ENCODE measurements around the gene OPN1MW. TPM values are rescaled to one million over a fixed set of nuclear protein-coding genes. Genes with fewer than 3 reads are reported as not detected.
"Not testable (repeated sequence)": the region's sequence is repeated elsewhere in the genome, so short reads cannot be mapped to it uniquely, and the experiment has no call there.

Gene OPN1MW
- total RNA-seq = not detected

DNA sequence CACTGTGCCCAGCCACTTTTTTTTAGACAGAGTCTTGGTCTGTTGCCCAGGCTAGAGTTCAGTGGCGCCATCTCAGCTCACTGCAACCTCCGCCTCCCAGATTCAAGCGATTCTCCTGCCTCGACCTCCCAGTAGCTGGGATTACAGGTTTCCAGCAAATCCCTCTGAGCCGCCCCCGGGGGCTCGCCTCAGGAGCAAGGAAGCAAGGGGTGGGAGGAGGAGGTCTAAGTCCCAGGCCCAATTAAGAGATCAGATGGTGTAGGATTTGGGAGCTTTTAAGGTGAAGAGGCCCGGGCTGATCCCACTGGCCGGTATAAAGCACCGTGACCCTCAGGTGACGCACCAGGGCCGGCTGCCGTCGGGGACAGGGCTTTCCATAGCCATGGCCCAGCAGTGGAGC is at the start of gene OPN1MW:
OPN1MW (plus strand) TSS at position 301 of the 400 bp plus-strand sequence; CDS start at position 383, 82 bp downstream.
- not testable (repeated sequence) for H3K36me3 Mint-ChIP-seq, H3K9me3 Mint-ChIP-seq, H3K4me1 Mint-ChIP-seq, H3K27ac Mint-ChIP-seq, H3K27me3 Mint-ChIP-seq, DNase-seq, H3K4me3 Mint-ChIP-seq

DNA sequence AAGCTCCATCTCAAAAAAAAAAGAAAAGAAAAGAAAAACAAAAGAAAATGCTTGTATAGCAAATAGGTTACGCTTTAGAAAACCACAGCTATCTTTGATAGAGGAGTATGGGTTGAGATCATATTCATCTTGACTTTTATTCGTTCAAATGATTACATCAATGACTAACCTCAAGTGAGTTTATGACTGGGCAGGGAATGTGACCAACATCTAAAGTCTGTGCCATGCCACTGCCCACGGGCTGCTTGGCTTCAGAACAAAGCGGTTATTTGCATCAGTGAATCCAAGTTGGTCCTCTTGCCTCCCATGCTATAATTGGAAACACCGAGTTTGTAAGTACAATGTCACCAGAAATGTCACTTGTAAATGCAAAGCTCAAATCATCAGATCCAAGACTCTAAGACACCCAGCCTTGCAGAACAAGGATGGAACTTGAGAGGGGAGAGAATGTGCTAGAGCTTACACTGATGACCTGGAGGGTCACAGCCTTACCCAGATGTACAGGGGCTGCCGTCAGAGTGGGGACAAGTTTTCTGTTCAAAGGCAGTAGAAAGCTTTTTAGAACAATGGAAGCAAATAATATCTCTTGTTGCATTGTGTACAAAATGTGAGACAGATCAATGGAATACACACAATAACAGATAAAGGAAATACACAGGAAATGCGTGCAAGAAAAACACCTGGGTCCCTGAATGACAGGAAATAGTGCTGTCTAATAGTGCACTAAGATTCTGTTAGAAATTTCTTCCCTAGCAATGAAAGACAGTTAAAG is 46.8 kb upstream of the OPN1MW start:
- Mint-ChIP-seq H3K27ac (peak overlapping the region; percentile 2), H3K27me3 (no peaks in the 10 kb centered on the region), H3K4me3 (peak overlapping the region; percentile 10), H3K4me1 (peaks cover 12% of the 10 kb centered on the region), H3K9me3 (no peaks in the 10 kb centered on the region), H3K36me3 (no peaks in the 10 kb centered on the region)
- DNase-seq = no peak

DNA sequence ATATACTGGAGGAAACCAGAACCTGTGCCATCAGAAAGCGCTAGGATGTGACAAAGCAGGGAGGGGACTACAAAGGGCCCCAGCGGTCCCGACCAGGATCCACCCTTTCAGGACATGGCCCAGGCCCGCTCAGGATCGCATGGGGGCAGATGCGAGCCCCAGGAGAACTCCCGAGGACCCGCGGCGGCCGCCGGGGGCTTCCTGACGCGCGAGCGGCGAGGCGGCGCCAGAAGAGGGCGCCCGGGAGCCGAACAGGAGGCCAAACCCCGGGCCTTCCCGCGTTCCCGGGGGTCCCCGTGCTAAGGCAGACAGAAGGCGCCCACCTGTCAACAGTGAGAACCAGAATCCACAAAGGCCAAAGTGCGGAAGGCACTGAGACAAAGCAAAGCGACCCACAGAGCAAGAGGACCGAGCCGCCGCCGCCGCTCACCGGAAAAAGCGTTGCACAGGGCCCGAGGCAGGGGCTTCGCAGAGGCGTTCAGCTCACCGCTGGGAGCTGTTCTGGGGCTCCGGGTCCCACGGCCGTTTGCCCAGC is 45.7 kb upstream of the OPN1MW start:
- Mint-ChIP-seq H3K27ac (peak overlapping the region; percentile 83), H3K9me3 (no peaks in the 10 kb centered on the region), H3K36me3 (no peaks in the 10 kb centered on the region), H3K4me3 (peak overlapping the region; percentile 67), H3K27me3 (no peaks in the 10 kb centered on the region), H3K4me1 (peaks cover 12% of the 10 kb centered on the region)
- peak; percentile 77 for DNase-seq

DNA sequence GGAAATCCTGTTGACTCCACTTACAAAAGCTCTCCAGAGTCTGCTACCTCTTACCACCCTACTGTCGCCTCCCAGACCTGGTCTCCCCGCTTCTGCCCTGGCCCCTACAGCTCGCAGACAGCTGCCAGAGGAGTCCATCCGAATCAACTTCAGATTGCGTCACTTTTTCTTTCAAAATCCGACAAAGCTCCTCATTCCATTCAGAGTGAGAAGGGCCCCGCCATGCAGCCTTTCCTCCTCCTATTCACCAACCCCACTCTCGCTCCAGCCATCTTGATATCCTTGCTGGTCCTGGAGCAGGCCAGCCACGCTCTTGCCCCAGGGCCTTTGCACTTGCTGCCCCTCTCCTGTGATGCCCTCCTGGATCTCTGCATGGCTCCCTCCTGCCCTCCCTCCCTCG is 43.5 kb upstream of the OPN1MW start:
- Mint-ChIP-seq H3K4me3 (no peak overlapping the region), H3K27me3 (no peaks in the 10 kb centered on the region), H3K36me3 (no peaks in the 10 kb centered on the region), H3K27ac (no peak overlapping the region), H3K4me1 (peaks cover 12% of the 10 kb centered on the region), H3K9me3 (no peaks in the 10 kb centered on the region)
- no peak for DNase-seq

DNA sequence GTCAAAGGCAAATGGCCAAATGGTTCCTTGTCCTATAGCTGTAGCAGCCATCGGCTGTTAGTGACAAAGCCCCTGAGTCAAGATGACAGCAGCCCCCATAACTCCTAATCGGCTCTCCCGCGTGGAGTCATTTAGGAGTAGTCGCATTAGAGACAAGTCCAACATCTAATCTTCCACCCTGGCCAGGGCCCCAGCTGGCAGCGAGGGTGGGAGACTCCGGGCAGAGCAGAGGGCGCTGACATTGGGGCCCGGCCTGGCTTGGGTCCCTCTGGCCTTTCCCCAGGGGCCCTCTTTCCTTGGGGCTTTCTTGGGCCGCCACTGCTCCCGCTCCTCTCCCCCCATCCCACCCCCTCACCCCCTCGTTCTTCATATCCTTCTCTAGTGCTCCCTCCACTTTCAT is 42.2 kb upstream of the OPN1MW start:
- Mint-ChIP-seq H3K9me3 (no peaks in the 10 kb centered on the region), H3K4me3 (no peak overlapping the region), H3K36me3 (no peaks in the 10 kb centered on the region), H3K27me3 (no peaks in the 10 kb centered on the region), H3K27ac (no peak overlapping the region), H3K4me1 (peaks cover 12% of the 10 kb centered on the region)
- DNase-seq = no peak

DNA sequence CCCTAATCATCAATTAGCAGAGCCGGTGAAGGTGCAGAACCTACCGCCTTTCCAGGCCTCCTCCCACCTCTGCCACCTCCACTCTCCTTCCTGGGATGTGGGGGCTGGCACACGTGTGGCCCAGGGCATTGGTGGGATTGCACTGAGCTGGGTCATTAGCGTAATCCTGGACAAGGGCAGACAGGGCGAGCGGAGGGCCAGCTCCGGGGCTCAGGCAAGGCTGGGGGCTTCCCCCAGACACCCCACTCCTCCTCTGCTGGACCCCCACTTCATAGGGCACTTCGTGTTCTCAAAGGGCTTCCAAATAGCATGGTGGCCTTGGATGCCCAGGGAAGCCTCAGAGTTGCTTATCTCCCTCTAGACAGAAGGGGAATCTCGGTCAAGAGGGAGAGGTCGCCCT is 41.7 kb upstream of the OPN1MW start:
- H3K4me1 Mint-ChIP-seq = peaks cover 8% of the 10 kb centered on the region
- H3K36me3 Mint-ChIP-seq = no peaks in the 10 kb centered on the region

DNA sequence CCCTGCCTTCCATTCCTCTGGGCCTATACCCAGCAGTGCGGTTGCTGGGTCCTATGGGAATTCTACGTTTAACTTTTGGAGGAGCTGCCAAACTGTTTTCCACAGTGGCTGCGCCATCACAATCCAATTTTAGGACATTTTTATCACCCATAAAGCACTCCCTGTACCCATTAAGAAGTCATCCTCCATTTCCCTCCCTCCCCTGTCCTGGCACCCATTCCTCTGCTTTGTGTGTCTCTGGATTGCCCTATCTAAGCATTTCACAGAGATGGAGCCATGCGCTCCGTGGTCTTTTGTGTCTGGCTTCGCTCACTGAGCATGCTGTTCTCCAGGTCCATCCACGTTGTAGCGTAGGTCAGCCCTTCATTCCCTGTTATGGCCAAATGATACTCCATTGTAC is 40.0 kb upstream of the OPN1MW start:
- Mint-ChIP-seq H3K9me3 (no peaks in the 10 kb centered on the region), H3K27ac (no peak overlapping the region), H3K4me1 (no peaks in the 10 kb centered on the region), H3K4me3 (no peak overlapping the region), H3K36me3 (no peaks in the 10 kb centered on the region), H3K27me3 (no peaks in the 10 kb centered on the region)
- no peak for DNase-seq

More for the DNA sequence above, 41.7 kb upstream of the OPN1MW start:
- Mint-ChIP-seq H3K4me3 (no peak overlapping the region), H3K27me3 (no peaks in the 10 kb centered on the region), H3K9me3 (no peaks in the 10 kb centered on the region), H3K27ac (no peak overlapping the region)
- no peak for DNase-seq

DNA sequence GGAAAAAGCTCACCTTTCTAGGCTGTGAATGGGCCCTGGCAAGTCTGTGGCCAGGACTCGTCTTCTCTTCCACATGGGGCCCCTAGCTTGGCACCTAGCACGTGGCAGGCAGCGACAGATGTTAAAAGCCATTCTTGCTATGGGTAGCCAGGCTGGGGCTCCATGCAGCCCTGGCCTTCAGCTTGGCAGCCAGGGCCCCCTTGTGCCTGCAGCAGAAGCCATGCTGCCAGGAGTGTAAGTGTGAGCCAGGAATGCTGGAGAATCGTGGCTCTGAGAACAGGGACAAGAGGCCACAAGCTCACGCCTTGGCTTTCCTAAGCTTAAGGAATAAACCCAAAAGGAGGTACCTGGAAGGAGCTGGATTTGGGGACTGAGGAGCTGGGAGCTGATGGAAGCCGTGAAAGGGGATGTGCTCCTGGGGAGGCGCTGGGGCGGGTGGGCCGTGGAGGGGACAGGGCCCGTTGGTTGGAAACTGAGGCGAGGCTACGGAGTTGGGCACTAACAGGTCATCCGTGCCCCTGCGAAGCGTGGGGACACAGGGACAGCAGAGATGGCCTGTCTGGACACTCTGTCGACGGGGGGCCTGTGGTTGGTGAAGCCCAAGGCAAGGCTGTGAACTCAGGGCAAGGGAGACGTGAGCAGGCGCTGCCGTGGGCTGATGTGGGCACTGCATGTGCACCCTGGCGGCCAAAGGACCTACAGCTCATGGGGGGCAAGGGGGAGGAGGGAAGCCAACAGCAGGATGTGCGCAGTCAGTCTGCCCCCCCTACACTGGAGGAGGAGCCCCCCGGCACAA is 39.2 kb upstream of the OPN1MW start:
- DNase-seq = no peak
- Mint-ChIP-seq H3K4me3 (no peak overlapping the region), H3K4me1 (no peaks in the 10 kb centered on the region), H3K27me3 (no peaks in the 10 kb centered on the region), H3K36me3 (no peaks in the 10 kb centered on the region), H3K9me3 (no peaks in the 10 kb centered on the region), H3K27ac (no peak overlapping the region)

DNA sequence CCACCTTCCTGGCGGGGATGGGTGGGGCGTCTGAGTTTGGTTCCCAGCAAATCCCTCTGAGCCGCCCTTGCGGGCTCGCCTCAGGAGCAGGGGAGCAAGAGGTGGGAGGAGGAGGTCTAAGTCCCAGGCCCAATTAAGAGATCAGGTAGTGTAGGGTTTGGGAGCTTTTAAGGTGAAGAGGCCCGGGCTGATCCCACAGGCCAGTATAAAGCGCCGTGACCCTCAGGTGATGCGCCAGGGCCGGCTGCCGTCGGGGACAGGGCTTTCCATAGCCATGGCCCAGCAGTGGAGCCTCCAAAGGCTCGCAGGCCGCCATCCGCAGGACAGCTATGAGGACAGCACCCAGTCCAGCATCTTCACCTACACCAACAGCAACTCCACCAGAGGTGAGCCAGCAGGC is 38.4 kb upstream of the OPN1MW start, which contains the start of gene OPN1LW:
OPN1LW (plus strand) TSS at position 234 of the 400 bp plus-strand sequence; CDS start at position 275, 41 bp downstream.
- H3K9me3 Mint-ChIP-seq, H3K4me3 Mint-ChIP-seq, H3K36me3 Mint-ChIP-seq, H3K27me3 Mint-ChIP-seq, H3K4me1 Mint-ChIP-seq, H3K27ac Mint-ChIP-seq, DNase-seq: not testable (repeated sequence)

DNA sequence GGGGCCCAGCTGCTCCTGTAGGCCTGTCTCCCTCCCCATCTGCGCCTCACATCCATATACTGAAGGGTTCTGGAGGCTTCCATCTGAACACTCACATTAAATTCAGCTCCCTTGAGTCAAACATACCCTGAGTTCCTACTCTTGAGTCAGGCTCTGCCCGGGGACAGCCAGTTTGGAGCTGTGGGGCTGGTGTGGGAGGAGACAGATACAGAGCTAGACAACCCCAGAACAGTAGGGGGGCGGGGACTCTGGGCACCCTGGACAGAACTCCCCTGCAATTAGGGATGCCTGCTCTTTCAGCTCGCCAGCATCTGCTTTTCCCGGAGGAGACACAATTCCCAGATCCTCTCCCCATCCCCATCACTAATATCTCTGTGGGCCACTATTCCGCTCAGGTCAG is 31.4 kb upstream of the OPN1MW start:
- not testable (repeated sequence) for H3K4me3 Mint-ChIP-seq, H3K9me3 Mint-ChIP-seq, H3K27ac Mint-ChIP-seq, DNase-seq, H3K36me3 Mint-ChIP-seq, H3K27me3 Mint-ChIP-seq, H3K4me1 Mint-ChIP-seq

DNA sequence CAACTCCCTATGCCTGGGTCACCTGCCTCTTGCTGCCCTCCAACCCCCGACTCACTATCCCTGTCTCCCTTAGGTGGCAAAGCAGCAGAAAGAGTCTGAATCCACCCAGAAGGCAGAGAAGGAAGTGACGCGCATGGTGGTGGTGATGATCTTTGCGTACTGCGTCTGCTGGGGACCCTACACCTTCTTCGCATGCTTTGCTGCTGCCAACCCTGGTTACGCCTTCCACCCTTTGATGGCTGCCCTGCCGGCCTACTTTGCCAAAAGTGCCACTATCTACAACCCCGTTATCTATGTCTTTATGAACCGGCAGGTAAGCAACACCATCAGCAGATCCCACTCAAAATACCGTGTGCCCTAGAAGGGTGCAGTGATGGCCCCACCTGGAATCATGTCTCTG is 26.2 kb upstream of the OPN1MW start:
- not testable (repeated sequence) for DNase-seq, H3K4me3 Mint-ChIP-seq, H3K27me3 Mint-ChIP-seq, H3K27ac Mint-ChIP-seq, H3K36me3 Mint-ChIP-seq, H3K4me1 Mint-ChIP-seq, H3K9me3 Mint-ChIP-seq

DNA sequence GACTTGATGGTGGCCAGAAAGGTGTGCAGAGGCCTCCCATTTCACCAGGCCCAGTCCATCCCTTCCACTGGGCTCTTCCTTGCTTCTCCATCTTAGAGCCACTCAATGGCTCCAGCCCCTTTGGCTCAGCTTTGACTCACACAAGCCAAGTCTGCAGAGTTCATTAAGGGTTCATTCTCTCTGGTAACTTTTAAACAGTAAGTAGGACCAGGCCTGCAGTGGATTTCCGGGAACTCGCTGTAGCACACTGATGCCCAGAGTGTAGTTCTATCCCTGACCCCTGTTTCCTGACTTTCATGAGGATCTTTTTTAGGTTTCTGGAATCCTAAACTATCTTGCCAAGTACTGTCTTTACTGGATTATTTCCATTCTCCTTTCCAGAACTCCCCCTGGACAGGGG is 25.2 kb upstream of the OPN1MW start:
- H3K27ac Mint-ChIP-seq, H3K4me1 Mint-ChIP-seq, H3K4me3 Mint-ChIP-seq, DNase-seq, H3K36me3 Mint-ChIP-seq, H3K9me3 Mint-ChIP-seq, H3K27me3 Mint-ChIP-seq: not testable (repeated sequence)

DNA sequence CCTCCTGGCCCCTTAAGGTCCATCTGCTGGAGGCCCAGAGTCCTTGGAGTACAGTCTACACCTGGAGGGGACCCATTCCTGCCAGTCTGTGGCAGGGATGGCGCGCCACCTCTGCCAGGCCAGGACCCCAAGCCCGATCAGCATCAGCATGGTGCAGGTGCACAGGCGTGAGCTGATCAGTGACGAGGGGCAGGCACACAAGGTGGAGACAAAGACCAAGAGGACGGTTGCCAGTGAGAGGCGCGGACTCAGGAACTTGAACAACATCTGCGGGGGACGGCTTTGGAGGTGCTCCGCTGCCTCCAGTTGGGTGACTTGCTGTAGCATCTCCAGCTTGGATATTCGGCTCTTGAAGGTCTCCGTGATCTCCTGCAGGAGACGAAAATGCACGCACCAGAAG is 23.1 kb upstream of the OPN1MW start:
- not testable (repeated sequence) for DNase-seq, H3K4me3 Mint-ChIP-seq, H3K27ac Mint-ChIP-seq, H3K27me3 Mint-ChIP-seq, H3K9me3 Mint-ChIP-seq, H3K4me1 Mint-ChIP-seq, H3K36me3 Mint-ChIP-seq

DNA sequence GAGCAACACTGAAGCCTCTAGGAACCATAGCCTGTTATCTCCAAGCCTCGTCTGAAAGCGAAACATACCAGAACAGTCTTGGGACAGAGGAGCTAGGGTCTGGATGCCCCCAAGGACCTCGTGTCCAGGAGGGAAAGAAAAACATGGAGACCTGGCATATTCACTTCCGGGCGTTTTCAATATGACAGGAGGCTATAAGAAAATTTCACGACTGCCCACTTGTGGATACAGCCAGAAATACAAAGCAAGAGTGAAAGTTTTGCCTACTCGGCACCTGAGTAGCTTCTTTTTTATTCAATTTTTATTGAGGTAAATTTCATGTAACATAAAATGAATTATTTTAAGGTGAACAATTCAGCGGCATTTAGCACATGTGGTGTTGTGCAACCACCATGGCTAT is 17.5 kb upstream of the OPN1MW start:
- H3K36me3 Mint-ChIP-seq, H3K9me3 Mint-ChIP-seq, H3K4me3 Mint-ChIP-seq: not testable (repeated sequence)

DNA sequence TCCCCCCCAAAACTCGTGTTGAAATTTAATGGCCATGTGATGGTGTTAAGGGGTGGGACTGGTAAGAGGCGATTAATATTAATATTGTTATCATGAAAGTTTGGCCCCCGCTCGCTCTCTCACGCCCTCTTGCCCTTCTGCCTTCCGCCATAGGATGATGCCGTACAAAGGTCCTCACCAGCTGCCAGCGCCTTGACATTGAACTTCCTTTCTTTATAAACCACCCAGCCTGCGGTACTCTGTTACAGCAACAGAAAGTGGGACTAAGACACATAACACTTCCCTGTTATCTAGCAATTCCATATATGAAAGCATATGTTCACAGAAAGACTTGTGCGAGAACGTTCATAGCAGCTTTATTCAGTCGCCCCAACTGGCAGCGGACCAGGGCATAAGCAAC is 14.0 kb upstream of the OPN1MW start:
- not testable (repeated sequence) for DNase-seq, H3K9me3 Mint-ChIP-seq, H3K27ac Mint-ChIP-seq, H3K36me3 Mint-ChIP-seq, H3K27me3 Mint-ChIP-seq, H3K4me1 Mint-ChIP-seq, H3K4me3 Mint-ChIP-seq

More for the DNA sequence above, 17.5 kb upstream of the OPN1MW start:
- not testable (repeated sequence) for H3K27me3 Mint-ChIP-seq, DNase-seq, H3K4me1 Mint-ChIP-seq, H3K27ac Mint-ChIP-seq

Measured in activated naive CD8-positive, alpha-beta T cell treated with anti-CD3 and anti-CD28 coated beads for 36 hours (primary cell).